Neural cell (in vitro differentiated cells): ENCODE results near the gene PLXNA4. TPM values are rescaled to one million over a fixed set of nuclear protein-coding genes. Genes with fewer than 3 reads are reported as not detected.

Experiments used
- H2AFZ ChIP-seq: fragments of 200-600, 300-800 bp; sonication (generic), shearing (Covaris generic); 2 replicates; pipeline ENCODE4 v1.6.0; 2014; ENCODE audit warnings: low read depth, mild to moderate bottlenecking, antibody characterized with exemption, low read length, moderate library complexity
- H3F3A ChIP-seq: fragments of 200-600 bp; shearing (Covaris generic); 2 replicates; pipeline ENCODE4 v1.6.1; 2016; ENCODE audit warnings: mild to moderate bottlenecking, moderate library complexity, mixed read lengths, antibody characterized with exemption, low read length; ENCODE audit not compliant: insufficient read depth, poor library complexity, severe bottlenecking
- H3K27ac ChIP-seq: fragments of 200-600, 300-800 bp; sonication (generic), shearing (Covaris generic); 2 replicates; pipeline ENCODE4 v1.5.1; 2014; ENCODE audit warnings: mild to moderate bottlenecking, low read length, moderate library complexity
- H3K27me3 ChIP-seq: fragments of 300-800, 200-600 bp; sonication (generic), shearing (Covaris generic); 2 replicates; pipeline ENCODE4 v1.6.0; 2014; ENCODE audit warnings: mild to moderate bottlenecking, low read depth, low read length, moderate library complexity; ENCODE audit not compliant: insufficient read depth
- H3K36me3 ChIP-seq: fragments of 300-800, 200-600 bp; sonication (generic), shearing (Covaris generic); 2 replicates; pipeline ENCODE4 v1.5.1; 2014; ENCODE audit warnings: mild to moderate bottlenecking, antibody characterized with exemption, low read length, moderate library complexity; ENCODE audit not compliant: insufficient read depth
- H3K4me2 ChIP-seq: fragments of 300-800, 200-600 bp; sonication (generic), shearing (Covaris generic); 2 replicates; pipeline ENCODE4 v1.6.0; 2014; ENCODE audit warnings: mild to moderate bottlenecking, low read length
- H3K4me3 ChIP-seq: fragments of 300-800, 200-600 bp; sonication (generic), shearing (Covaris generic); 2 replicates; pipeline ENCODE4 v1.5.1; 2014; ENCODE audit warnings: mild to moderate bottlenecking, low read length, moderate library complexity
- H3K79me2 ChIP-seq: fragments of 200-600 bp; shearing (Covaris generic); replicated peaks from 2 replicates; pipeline ENCODE4 v1.6.0; 2014; ENCODE audit warnings: mild to moderate bottlenecking, low read length, moderate library complexity; ENCODE audit not compliant: insufficient read depth
- H3K9ac ChIP-seq: fragments of 300-800, 200-600 bp; sonication (generic), shearing (Covaris generic); 2 replicates; pipeline ENCODE4 v1.6.1; 2016; ENCODE audit warnings: mild to moderate bottlenecking, low read length, mixed read lengths
- H3K9me2 ChIP-seq: fragments of 200-600 bp; shearing (Covaris generic); 2 replicates; pipeline ENCODE4 v1.6.1; 2016; ENCODE audit warnings: mild to moderate bottlenecking, low read length, mixed read lengths; ENCODE audit not compliant: insufficient read depth
- H3K9me3 ChIP-seq: fragments of 200-600, 300-800 bp; sonication (generic), shearing (Covaris generic); 2 replicates; pipeline ENCODE4 v1.6.1; 2016; ENCODE audit warnings: mild to moderate bottlenecking, mixed run types, low read length, moderate library complexity, mixed read lengths
- H4K20me1 ChIP-seq: fragments of 200-600 bp; shearing (Covaris generic); 2 replicates; pipeline ENCODE4 v1.6.1; 2016; ENCODE audit warnings: mild to moderate bottlenecking, mixed run types; ENCODE audit not compliant: insufficient read depth
- EP300 ChIP-seq: fragments of 450-650 bp; conservative IDR thresholded peaks from 2 replicates; pipeline ENCODE4 v1.6.1; 2014; ENCODE audit warnings: antibody characterized with exemption, mild to moderate bottlenecking, moderate library complexity; ENCODE audit not compliant: poor library complexity, severe bottlenecking
- EZH2 ChIP-seq: fragments of 200-600, 300-800 bp; shearing (Covaris generic), sonication (generic); IDR thresholded peaks from 2 replicates; pipeline ENCODE4 v1.6.1; 2014; ENCODE audit warnings: antibody characterized with exemption, low read length, borderline replicate concordance, mild to moderate bottlenecking; ENCODE audit not compliant: insufficient read depth, poor library complexity, severe bottlenecking
- MXI1 ChIP-seq: fragments of 450-650 bp; conservative IDR thresholded peaks from 2 replicates; pipeline ENCODE4 v1.6.1; 2014; ENCODE audit warnings: antibody characterized with exemption, mild to moderate bottlenecking; ENCODE audit not compliant: poor library complexity, severe bottlenecking
- POLR2AphosphoS5 ChIP-seq: IDR thresholded peaks from 2 replicates; pipeline ENCODE4 v1.6.1; 2012
- RAD21 ChIP-seq: fragments of 450-650 bp; conservative IDR thresholded peaks from 2 replicates; pipeline ENCODE4 v1.6.1; 2014; ENCODE audit warnings: antibody characterized with exemption, mild to moderate bottlenecking, moderate library complexity
- REST ChIP-seq: IDR thresholded peaks from 2 replicates; pipeline ENCODE4 v1.6.1; 2012; ENCODE audit warnings: borderline replicate concordance
- SMC3 ChIP-seq: fragments of 450-650 bp; conservative IDR thresholded peaks from 2 replicates; pipeline ENCODE4 v1.6.1; 2014; ENCODE audit warnings: antibody characterized with exemption, mild to moderate bottlenecking, moderate library complexity; ENCODE audit not compliant: poor library complexity
- TAF1 ChIP-seq: IDR thresholded peaks from 2 replicates; pipeline ENCODE4 v1.6.1; 2012; ENCODE audit warnings: low read depth
- polyA plus RNA-seq: library from polyadenylated mRNA; depleted of rRNA; stranded (reverse); fragments of >200 nt; gene quantifications from 2 replicates; pipeline ENCODE4 v1.2.3, GENCODE V29; 2014
- TF ChIP-seq, protein P1 (sequence below): fragments of 450-650 bp; IDR thresholded peaks from 2 replicates; pipeline ENCODE4 v1.5.1; 2014; ENCODE audit warnings: antibody characterized with exemption, mild to moderate bottlenecking, moderate library complexity; ENCODE audit not compliant: poor library complexity, severe bottlenecking

Gene PLXNA4
- polyA plus RNA-seq, 1 donor from 2014 or later = 7.2 TPM

GRCh38 chr7:132270517-132270916, 305.8 kb downstream of the PLXNA4 start:
- Histone ChIP-seq H3K4me3 (no peak overlapping the region), H3K9me3 (no peaks in the 10 kb centered on the region), H3K27ac (no peak overlapping the region), H3K9me2 (no peaks in the 10 kb centered on the region), H3F3A (no peaks in the 10 kb centered on the region), H4K20me1 (no peaks in the 10 kb centered on the region), H2AFZ (no peak overlapping the region), H3K4me2 (no peak overlapping the region), H3K9ac (no peak overlapping the region), H3K27me3 (peaks cover 17% of the 10 kb centered on the region), H3K79me2 (no peaks in the 10 kb centered on the region), H3K36me3 (no peaks in the 10 kb centered on the region)
- TF ChIP-seq TAF1 (no peak), EZH2 (no peak), REST (no peak), POLR2AphosphoS5 (no peak), EP300 (no peak), MXI1 (no peak), RAD21 (no peak), SMC3 (no peak)
- TF ChIP-seq, protein P1, sequence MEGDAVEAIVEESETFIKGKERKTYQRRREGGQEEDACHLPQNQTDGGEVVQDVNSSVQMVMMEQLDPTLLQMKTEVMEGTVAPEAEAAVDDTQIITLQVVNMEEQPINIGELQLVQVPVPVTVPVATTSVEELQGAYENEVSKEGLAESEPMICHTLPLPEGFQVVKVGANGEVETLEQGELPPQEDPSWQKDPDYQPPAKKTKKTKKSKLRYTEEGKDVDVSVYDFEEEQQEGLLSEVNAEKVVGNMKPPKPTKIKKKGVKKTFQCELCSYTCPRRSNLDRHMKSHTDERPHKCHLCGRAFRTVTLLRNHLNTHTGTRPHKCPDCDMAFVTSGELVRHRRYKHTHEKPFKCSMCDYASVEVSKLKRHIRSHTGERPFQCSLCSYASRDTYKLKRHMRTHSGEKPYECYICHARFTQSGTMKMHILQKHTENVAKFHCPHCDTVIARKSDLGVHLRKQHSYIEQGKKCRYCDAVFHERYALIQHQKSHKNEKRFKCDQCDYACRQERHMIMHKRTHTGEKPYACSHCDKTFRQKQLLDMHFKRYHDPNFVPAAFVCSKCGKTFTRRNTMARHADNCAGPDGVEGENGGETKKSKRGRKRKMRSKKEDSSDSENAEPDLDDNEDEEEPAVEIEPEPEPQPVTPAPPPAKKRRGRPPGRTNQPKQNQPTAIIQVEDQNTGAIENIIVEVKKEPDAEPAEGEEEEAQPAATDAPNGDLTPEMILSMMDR = no peak

- no peaks in the 10 kb centered on the region for H3F3A ChIP-seq
- no peaks in the 10 kb centered on the region for H4K20me1 ChIP-seq
- TF ChIP-seq, protein P1 = no peak
- no peak for TF ChIP-seq POLR2AphosphoS5
- no peak for TF ChIP-seq TAF1
- TF ChIP-seq SMC3 = no peak
- TF ChIP-seq EP300 = no peak
- no peak for TF ChIP-seq REST
- no peak for TF ChIP-seq RAD21
- no peak for TF ChIP-seq MXI1
- no peak for TF ChIP-seq EZH2
- no peaks in the 10 kb centered on the region for H3K9me3 ChIP-seq
- no peak overlapping the region for H2AFZ ChIP-seq
- H3K4me2 ChIP-seq = no peak overlapping the region
- no peaks in the 10 kb centered on the region for H3K9me2 ChIP-seq
- H3K36me3 ChIP-seq = no peaks in the 10 kb centered on the region
- no peak overlapping the region for H3K4me3 ChIP-seq
- no peaks in the 10 kb centered on the region for H3K79me2 ChIP-seq
- no peak overlapping the region for H3K27ac ChIP-seq
- peaks cover 17% of the 10 kb centered on the region for H3K27me3 ChIP-seq
- no peak overlapping the region for H3K9ac ChIP-seq
These were observed 306.6 kb downstream of the PLXNA4 start for GRCh38 chr7:132269718-132270117.
